Activated CD4-positive, CD25-positive, alpha-beta regulatory T cell treated with anti-CD3 and anti-CD28 coated beads, Interleukin-2, amount 50 U/mL, for 72 hours (primary cell): ENCODE measurements around the gene PASK.

Experiments
- DNase-seq: peaks from one replicate; pipeline ENCODE4 v3.0.0; 2021

Gene PASK

DNA sequence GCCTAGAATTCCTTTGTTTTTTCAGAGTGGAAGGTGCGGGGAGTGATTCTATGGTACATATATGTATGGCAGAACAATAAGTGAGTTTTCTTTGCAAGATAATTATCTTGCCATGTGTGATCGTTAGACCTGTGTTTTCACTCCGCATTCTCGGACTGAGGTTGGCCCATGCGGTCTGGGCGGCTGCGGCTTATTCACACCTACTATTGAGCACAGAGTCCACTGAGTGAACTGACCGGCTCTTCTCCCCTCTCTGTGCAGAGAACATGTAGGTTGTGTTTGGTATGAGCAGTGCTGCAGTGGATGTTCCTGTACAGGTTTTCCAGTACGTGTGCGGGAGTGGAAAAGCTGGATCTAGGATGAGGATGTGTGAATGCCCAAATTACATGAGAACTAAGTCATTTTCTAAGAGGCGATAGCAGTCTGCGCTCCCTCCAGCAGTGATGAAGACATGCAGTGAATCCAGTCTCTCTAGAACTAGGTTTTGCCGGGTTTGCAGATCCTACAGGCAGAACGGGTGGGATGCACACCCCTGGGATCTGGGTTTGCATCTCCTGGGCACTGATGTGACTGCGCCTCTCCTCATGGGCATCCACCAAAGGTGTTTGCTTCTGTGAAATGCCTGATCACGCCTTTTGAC is 74.3 kb downstream of the PASK start:
- DNase-seq = no peak

GRCh38 chr2:241074065-241074818 is 75.0 kb downstream of the PASK start:
- DNase-seq = no peak

- no peak for DNase-seq
These were observed 75.9 kb downstream of the PASK start for GRCh38 chr2:241073166-241074064.

- no peak for DNase-seq
These were observed 76.6 kb downstream of the PASK start for GRCh38 chr2:241072553-241073165.

DNA sequence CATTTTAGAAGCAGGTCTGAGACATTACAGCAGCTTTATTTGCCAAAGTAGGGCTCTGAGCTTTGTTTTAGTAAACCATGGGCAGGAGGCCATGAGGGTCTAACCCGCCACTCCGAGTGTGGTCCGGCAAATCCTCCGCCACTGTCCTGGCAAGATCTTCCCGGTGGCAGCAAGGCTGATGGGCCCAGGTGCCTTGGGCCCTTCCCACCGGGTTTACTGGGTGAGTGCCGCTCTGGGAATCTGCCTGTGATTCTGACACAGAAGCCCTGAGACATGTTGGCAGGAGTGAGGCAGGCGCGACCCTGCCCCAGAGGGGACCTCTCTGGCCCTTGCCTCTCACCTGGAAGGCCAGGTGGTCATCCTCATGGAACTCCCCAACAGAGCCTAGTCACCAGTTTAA is 77.1 kb downstream of the PASK start:
- no peak for DNase-seq

GRCh38 chr2:241071677-241072111 is 77.6 kb downstream of the PASK start:
- DNase-seq = no peak

GRCh38 chr2:241070811-241071676 is 78.2 kb downstream of the PASK start:
- DNase-seq = no peak

GRCh38 chr2:241070361-241070760 is 78.9 kb downstream of the PASK start:
- no peak for DNase-seq

DNA sequence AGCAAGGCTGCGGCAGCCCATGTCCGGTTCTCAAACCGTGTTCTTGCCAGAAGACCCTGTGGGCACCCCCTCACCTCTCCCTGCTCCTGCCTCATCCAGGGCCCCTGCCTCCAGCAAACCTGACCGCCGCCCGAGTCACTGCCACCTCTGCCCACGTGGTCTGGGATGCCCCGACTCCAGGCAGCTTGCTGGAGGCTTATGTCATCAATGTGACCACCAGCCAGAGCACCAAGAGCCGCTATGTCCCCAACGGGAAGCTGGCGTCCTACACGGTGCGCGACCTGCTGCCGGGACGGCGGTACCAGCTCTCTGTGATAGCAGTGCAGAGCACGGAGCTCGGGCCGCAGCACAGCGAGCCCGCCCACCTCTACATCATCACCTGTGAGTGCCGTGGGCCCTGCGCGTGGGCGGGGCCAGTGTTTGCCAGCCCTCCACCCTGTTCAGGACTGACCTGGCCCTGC is 79.4 kb downstream of the PASK start:
- DNase-seq = no peak

- no peak for DNase-seq
These were observed 80.1 kb downstream of the PASK start for GRCh38 chr2:241068942-241069810.

- no peak for DNase-seq
These were observed 80.9 kb downstream of the PASK start for GRCh38 chr2:241068136-241068941.

DNA sequence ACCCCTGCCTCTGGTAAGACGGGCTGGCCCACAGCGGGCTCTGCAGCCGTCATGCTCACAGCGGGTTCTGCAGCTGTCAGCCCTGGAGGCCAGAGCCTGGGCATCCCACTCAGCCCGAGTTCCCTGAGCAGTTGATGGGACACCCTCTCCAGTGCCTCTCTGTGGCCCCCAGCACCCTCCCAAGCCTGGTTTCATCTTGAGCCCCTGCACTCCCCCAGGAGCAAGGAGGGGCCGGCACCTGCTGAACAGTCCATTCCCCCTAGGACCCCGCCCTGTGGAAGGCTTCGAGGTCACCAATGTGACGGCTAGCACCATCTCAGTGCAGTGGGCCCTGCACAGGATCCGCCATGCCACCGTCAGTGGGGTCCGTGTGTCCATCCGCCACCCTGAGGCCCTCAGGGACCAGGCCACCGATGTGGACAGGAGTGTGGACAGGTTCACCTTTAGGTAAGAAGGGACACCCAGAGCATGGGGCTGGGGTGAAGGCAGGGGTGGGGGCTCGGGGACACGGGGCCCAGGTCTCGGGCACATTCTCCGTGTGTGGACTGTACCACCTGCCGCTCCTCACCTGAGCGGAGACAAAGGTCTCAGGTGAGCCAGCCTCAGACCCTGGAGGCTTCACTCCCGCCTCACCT is 81.7 kb downstream of the PASK start:
- no peak for DNase-seq

DNA sequence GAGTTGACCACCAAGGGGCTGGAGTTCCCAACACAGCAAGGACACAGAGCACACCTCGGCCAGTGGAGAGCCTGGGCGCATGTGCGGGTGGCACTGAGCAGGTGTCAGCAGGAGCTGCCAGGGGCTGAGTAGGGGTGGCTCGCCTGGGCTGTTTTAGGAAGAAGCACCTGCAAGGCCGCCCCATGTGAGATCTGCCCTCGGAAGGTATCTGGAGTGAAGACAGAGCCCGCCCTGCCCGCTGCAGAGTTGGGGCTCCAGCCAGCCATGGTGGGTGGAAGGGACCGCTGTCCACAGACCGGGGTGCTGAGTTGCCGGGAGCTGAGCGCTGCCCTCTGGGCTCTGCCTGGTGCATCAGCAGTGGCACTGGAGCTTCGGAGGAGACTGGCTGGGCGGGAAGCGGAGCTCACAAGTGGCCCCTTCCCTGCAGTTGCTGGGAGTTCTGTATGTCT is 82.4 kb downstream of the PASK start:
- DNase-seq = no peak

DNA sequence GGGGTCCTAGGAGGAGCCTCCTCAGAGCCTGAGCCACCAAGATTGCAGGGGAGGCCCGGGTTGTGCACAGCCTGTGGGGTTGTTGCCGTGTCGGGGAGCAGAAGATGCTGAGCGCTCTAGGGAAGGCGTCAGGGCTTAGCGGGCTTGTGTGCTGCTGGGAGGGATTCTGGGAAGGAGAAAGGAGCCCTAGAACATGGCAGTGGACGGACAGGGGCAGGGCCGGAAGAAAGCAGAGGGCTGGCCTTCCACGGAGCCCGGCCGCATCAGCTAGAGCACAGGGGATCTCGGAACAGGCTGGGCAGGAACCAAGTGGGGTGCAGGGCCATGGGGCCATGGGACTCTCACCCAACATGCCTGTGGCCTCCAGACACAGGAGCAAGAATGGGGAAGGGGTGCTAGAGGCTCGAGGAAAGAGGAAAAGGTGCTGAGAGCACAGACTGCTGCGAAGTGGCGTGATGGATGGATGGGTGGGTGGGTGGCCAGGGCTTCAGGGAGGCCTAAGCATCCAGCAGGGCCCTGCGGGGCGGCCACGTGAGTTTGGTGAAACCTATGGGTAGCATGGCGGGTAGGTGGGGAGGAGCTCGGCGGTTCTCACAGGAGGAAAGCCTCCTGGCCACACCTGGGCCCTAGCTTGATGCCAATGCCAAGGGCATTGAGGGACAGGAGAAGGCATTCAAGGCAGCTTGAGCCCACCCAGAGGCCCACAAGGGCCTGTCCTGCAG is 82.9 kb downstream of the PASK start:
- no peak for DNase-seq

DNA sequence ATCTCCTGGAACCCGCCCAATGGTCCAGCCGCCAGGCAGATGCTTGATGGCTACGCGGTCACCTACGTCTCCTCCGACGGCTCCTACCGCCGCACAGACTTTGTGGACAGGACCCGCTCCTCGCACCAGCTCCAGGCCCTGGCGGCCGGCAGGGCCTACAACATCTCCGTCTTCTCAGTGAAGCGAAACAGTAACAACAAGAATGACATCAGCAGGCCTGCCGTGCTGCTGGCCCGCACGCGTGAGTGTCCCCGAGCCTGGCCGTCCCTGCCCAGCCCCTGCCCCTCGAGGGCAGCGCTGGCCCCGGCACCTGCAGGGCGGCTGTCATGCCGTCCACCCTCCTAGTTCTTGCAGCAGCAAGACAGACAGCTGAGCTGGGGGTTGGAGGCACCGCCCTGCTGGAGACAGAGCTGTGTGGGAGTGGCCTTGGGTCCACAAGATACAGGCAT is 83.9 kb downstream of the PASK start:
- no peak for DNase-seq

DNA sequence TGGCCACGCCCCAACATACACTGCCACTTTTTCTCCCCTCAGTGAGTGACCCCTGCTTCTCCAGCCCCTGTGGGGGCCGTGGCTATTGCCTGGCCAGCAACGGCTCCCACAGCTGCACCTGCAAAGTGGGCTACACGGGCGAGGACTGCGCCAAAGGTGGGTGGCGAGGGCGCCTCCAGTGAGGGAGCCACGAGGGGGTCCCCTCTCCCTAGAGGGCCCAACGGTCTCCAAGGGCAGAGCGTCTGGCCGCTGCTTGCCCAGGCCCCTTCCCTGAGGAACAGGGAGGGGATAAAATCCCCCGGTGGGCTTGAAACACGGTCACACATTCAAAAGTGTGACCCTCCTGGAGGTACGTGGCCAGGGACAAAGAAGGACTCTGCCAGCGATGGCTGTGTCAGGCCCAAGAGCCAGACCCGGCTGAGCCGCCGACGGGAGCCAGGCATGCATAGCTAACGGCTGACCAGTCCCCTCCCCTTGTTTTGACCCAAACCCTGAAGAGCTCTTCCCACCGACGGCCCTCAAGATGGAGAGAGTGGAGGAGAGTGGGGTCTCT is 84.4 kb downstream of the PASK start:
- DNase-seq = no peak

DNA sequence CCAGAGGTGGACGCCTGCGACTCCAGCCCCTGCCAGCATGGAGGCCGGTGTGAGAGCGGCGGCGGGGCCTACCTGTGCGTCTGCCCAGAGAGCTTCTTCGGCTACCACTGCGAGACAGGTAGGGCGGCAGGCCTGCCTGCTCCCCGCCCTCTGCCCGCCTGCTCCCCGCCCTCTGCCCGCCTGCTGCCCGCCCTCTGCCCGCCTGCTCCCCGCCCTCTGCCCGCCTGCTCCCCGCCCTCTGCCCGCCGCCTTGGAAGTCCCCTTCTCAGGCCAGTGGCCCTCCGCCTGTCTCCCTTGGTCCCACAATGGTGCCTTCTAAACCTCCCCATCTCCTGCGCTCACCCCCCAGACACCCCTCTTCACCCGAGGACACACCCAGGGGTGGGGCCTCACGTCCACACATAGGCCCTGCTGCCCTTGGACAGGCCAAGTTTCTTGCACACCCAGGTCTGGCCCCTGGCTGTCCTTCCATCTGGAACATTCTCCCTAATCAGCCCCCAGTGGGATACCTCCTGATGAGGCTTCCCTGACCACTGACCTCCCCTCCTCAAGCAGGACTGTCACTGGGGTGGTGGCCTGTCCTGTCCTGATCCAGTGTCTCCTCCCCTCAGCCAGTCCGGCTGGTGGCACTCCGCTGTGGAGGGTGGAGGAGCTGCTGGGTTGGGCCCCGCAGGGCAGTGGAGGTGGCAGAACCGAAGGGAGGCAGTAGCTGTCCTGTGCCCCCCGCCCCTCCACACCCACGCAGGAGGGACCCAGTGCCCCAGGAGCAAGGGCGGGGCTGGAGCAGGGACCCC is 85.1 kb downstream of the PASK start:
- DNase-seq = peak; percentile 42

DNA sequence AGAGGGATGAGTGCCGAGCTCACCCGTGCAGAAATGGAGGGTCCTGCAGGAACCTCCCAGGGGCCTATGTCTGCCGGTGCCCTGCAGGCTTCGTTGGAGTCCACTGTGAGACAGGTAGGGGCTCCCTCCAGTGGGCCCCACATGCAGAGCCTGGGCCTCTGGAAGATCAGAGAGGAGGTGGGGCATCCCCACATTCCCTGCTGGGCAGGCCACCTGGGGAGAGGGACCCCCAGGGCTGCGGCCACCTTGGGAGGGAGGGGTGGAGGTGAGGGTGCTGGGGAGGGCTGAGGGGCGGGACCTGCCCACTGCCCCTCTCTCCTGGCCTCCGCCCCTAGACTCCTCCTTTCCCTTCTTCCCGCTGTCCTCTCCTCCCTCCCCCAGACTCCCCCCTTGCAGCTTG is 85.7 kb downstream of the PASK start:
- DNase-seq = no peak
